Measurements from ENCODE around the gene CES4A. TPM values are rescaled to one million over a fixed set of nuclear protein-coding genes. Genes with fewer than 3 reads are reported as not detected.
A peak's percentile ranks its signal among the peaks of the same experiment; 100 is the strongest.
"Not testable (repeated sequence)": the region's sequence is repeated elsewhere in the genome, so short reads cannot be mapped to it uniquely, and the experiment has no call there.

CES4A gene
- total RNA-seq, 2 donors from 2014 or later, result 7.8 to 20.6 TPM

DNA sequence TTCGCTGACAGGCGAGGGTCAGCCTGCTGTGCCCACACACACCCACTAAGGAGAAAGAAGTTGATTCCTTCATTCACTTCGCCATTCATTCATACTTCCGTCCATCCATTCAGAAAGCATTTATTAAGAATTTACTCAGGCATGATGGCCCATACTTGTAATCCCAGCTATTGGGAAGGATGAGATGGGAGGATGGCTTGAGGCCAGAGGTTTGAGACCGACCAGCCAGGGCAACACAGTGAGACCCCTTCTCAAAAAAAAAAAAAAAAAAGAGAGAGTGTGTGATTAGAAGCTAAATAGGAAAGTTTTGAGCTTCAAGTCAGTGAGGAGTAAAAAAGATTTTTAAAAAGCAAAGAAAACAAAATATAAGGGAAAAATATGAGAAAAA is 44.3 kb upstream of the CES4A start:
- no peak for DNase-seq (ENCODE audit: low spot score)
- TF ChIP-seq, protein P1, sequence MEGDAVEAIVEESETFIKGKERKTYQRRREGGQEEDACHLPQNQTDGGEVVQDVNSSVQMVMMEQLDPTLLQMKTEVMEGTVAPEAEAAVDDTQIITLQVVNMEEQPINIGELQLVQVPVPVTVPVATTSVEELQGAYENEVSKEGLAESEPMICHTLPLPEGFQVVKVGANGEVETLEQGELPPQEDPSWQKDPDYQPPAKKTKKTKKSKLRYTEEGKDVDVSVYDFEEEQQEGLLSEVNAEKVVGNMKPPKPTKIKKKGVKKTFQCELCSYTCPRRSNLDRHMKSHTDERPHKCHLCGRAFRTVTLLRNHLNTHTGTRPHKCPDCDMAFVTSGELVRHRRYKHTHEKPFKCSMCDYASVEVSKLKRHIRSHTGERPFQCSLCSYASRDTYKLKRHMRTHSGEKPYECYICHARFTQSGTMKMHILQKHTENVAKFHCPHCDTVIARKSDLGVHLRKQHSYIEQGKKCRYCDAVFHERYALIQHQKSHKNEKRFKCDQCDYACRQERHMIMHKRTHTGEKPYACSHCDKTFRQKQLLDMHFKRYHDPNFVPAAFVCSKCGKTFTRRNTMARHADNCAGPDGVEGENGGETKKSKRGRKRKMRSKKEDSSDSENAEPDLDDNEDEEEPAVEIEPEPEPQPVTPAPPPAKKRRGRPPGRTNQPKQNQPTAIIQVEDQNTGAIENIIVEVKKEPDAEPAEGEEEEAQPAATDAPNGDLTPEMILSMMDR (IDR thresholded peaks at IDR 0.05), result no peak
- Histone ChIP-seq H3K4me3 (no peak overlapping the region), H3K9me3 (no peaks in the 10 kb centered on the region), H3K36me3 (peaks cover 51% of the 10 kb centered on the region), H3K27ac (no peak overlapping the region), H3K4me1 (peaks cover 0 to 21% of the 10 kb centered on the region in 2 donors), H3K27me3 (no peaks in the 10 kb centered on the region)

DNA sequence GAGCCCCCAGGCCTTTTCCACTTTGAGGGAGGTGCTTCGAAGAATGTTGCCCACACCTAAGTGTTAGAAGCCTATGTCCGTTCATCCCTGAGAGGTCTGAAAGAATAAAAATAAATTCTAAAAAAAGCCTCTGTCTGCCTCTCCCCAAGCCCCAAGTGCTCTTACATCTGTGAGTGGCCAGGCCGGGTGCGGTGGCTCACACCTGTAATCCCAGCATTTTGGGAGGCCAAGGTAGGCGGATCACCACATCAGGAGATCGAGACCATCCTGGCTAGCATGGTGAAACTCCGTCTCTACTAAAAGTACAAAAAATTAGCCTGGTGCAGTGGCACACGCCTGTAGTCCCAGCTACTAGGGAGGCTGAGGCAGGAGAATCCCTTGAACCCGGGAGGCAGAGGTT is 43.4 kb upstream of the CES4A start:
- H3K9me3 ChIP-seq; H3K27me3 ChIP-seq; H3K27ac ChIP-seq; DNase-seq (ENCODE audit: low spot score); H3K4me3 ChIP-seq: not testable (repeated sequence)
- peaks cover 0 to 23% of the 10 kb centered on the region in 2 donors for H3K4me1 ChIP-seq
- peaks cover 41% of the 10 kb centered on the region for H3K36me3 ChIP-seq

DNA sequence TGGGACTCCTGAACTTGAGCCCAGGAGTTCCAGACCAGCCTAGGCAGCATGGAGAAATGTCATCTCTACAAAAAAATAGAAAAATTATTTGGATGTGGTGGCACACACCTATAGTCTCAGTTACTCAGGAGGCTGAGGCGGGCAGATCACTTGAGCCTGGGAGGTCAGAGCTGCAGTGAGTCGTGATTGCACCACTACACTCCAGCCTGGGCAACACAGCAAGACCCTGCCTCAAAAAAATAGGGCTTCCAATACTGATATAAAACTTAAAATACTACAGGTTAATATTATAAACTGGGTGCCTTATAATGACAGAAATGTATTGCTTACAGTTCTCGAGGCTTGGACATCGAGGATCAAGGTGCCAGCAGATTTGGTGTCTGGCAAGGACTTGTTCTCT is 42.5 kb upstream of the CES4A start:
- Histone ChIP-seq H3K4me1 (peaks cover 0 to 23% of the 10 kb centered on the region in 2 donors), H3K27ac (no peak overlapping the region), H3K36me3 (peaks cover 32% of the 10 kb centered on the region), H3K4me3 (no peak overlapping the region), H3K9me3 (no peaks in the 10 kb centered on the region), H3K27me3 (no peaks in the 10 kb centered on the region)
- TF ChIP-seq, protein P1 (IDR thresholded peaks at IDR 0.05), result no peak
- no peak for DNase-seq (ENCODE audit: low spot score)

DNA sequence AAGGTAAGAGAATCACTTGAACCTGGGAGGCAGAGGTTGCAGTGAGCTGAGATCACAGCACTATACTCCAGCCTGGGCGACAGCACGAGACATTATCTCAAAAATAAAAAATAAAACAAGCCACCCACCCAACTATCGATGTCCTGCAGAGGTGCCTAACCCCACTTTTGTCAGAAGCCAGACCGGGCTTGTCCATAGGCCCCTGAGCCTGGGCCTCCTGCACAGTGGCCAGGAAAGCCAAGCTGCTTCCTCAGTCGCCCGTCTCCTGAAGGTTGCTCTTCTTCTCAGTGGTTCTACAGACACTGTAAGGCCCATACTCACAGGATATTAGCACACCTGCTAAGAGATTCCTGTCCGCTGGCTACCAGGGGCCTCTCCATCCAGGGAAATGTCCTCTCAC is 41.8 kb upstream of the CES4A start:
- Histone ChIP-seq H3K36me3 (peaks cover 26% of the 10 kb centered on the region), H3K27ac (no peak overlapping the region), H3K9me3 (no peaks in the 10 kb centered on the region), H3K4me3 (no peak overlapping the region), H3K4me1 (peaks cover 0 to 23% of the 10 kb centered on the region in 2 donors), H3K27me3 (no peaks in the 10 kb centered on the region)
- TF ChIP-seq, protein P1 (IDR thresholded peaks at IDR 0.05), result no peak
- DNase-seq (ENCODE audit: low spot score), result no peak

DNA sequence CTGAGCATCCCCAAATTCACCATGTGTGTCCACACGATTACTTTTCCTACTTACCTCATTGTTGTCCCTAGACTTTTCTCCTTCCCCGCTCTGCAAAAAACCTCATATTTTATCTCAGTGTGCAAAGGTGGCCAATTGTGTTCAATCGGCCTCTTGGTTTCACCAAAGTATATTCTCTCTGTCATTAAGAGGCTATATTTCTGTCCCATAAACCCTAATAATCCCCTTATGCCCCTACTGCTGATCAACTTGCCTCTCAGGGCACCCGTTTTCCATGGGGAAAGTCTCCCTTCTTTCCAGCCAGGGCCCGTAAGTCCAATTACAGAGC is 41.5 kb upstream of the CES4A start:
- H3K4me3 ChIP-seq, result no peak overlapping the region
- H3K36me3 ChIP-seq, result peaks cover 22% of the 10 kb centered on the region
- DNase-seq (ENCODE audit: low spot score), result no peak
- TF ChIP-seq, protein P1 (IDR thresholded peaks at IDR 0.05), result no peak
- H3K4me1 ChIP-seq, result peaks cover 0 to 23% of the 10 kb centered on the region in 2 donors
- no peaks in the 10 kb centered on the region for H3K9me3 ChIP-seq
- no peaks in the 10 kb centered on the region for H3K27me3 ChIP-seq
- H3K27ac ChIP-seq, result no peak overlapping the region

DNA sequence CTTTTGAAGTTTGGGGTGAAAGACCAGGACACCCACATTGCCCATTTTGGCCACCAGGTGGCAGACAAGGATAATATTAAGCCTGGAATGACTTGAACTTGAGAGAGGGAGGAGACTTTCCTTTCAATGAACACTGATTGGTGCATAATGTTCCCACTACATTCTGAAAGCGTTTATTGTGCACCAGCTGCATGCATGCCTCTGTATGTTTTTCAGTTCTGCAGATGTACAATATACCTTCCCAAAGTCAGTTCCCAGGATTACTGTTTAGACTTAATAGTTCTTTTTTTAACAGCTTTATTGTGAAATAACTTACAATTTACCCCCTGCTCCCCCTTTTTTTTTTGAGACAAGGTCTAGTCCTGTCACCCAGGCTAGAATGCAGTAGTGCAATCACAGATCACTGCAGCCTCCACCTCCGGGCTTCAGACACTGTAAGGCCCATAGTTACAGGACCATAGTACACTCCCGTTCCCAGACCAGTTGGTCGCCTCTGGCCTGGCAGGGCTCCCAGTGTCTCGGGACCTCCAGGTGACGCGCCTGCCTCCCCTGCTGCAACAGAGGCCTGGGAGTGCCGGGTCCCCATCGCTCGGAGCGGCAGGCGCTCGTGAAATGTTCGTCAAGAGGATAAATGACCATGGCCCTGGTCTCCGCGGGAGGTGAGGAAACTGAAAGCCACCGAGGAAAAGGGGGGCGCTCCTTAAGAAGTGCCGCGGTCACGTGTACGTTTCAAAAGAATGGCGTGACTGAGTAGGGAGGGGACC is 40.9 kb upstream of the CES4A start:
- Histone ChIP-seq H3K27me3 (no peaks in the 10 kb centered on the region), H3K4me1 (peaks cover 0 to 23% of the 10 kb centered on the region in 2 donors), H3K4me3 (peak overlapping the region; percentile 31 to 56), H3K27ac (no peak overlapping the region), H3K9me3 (no peaks in the 10 kb centered on the region), H3K36me3 (peaks cover 16% of the 10 kb centered on the region)
- TF ChIP-seq, protein P1 (IDR thresholded peaks at IDR 0.05), result peak; percentile 83 to 93
- DNase-seq (ENCODE audit: low spot score), result peak; percentile 89
